ENCODE results near the gene CD44. TPM values are rescaled to one million over a fixed set of nuclear protein-coding genes. Genes with fewer than 3 reads are reported as not detected.
"Not testable (repeated sequence)": the region's sequence is repeated elsewhere in the genome, so short reads cannot be mapped to it uniquely, and the experiment has no call there.

CD44 gene
- 0.58 and 0.86 TPM in 2 replicates for total RNA-seq (2014; rRNA removed; shearing (Covaris generic); ENCODE audit: low replicate concordance)

- Histone ChIP-seq H3K27me3 (ENCODE audit: low read length) (0 out of 2 replicates have a peak, but pooled peaks cover 4% of the 10 kb centered on the region), H4K20me1 (ENCODE audit: insufficient read depth, low read depth, low read length) (no peaks in the 10 kb centered on the region), H3K9me3 (ENCODE audit: low read length) (no peaks in the 10 kb centered on the region), H3K36me3 (ENCODE audit: insufficient read depth, low read length) (no peaks in the 10 kb centered on the region), H3K27ac (ENCODE audit: low read length) (no peak within 1 kb of the TSS), H3K4me2 (ENCODE audit: low read depth, low read length, poor library complexity, severe bottlenecking) (no peak within 1 kb of the TSS), H3K4me1 (ENCODE audit: low read length) (peaks cover 4% of the 10 kb centered on the region; the same call in 1 of the 2 replicates), H3K4me3 (ENCODE audit: low read length) (no peak within 1 kb of the TSS), H2AFZ (ENCODE audit: low read length) (no peak within 1 kb of the TSS), H3K9me2 (replicated peaks; ENCODE audit: insufficient read depth, low read length) (no peaks in the 10 kb centered on the region), H3K79me2 (ENCODE audit: low read length) (no peaks in the 10 kb centered on the region), H3K9ac (ENCODE audit: low read length) (no peak within 1 kb of the TSS)
- no peak for DNase-seq
Measured at GRCh38 chr11:35138943-35139721, at the start of gene CD44. Gene CD44, plus strand, starts transcription at chr11:35139171. Its CDS starts 133 bp downstream, at chr11:35139304.

- Histone ChIP-seq H3K79me2 (ENCODE audit: low read length) (no peaks in the 10 kb centered on the region), H3K9ac (ENCODE audit: low read length) (no peak overlapping the region), H3K27me3 (ENCODE audit: low read length) (no peaks in the 10 kb centered on the region), H2AFZ (ENCODE audit: low read length) (no peak overlapping the region), H3K4me3 (ENCODE audit: low read length) (peak overlapping the region; percentile 43; the same call in 1 of the 2 replicates), H3K9me2 (replicated peaks; ENCODE audit: insufficient read depth, low read length) (no peaks in the 10 kb centered on the region), H3K4me2 (ENCODE audit: low read depth, low read length, poor library complexity, severe bottlenecking) (peak overlapping the region; percentile 64), H3K4me1 (ENCODE audit: low read length) (peaks cover 33% of the 10 kb centered on the region), H4K20me1 (ENCODE audit: insufficient read depth, low read depth, low read length) (no peaks in the 10 kb centered on the region), H3K36me3 (ENCODE audit: insufficient read depth, low read length) (no peaks in the 10 kb centered on the region), H3K27ac (ENCODE audit: low read length) (no peak overlapping the region), H3K9me3 (ENCODE audit: low read length) (no peaks in the 10 kb centered on the region)
- peak; percentile 85 for DNase-seq
Measured at GRCh38 chr11:35089666-35090065, 49.3 kb upstream of the CD44 start.

GRCh38 chr11:35090125-35090524 lies 48.8 kb upstream of the CD44 start:
- Histone ChIP-seq H3K79me2 (ENCODE audit: low read length) (no peaks in the 10 kb centered on the region), H3K9ac (ENCODE audit: low read length) (no peak overlapping the region), H2AFZ (ENCODE audit: low read length) (no peak overlapping the region), H3K27ac (ENCODE audit: low read length) (no peak overlapping the region), H4K20me1 (ENCODE audit: insufficient read depth, low read depth, low read length) (no peaks in the 10 kb centered on the region), H3K9me2 (replicated peaks; ENCODE audit: insufficient read depth, low read length) (no peaks in the 10 kb centered on the region), H3K27me3 (ENCODE audit: low read length) (no peaks in the 10 kb centered on the region), H3K4me1 (ENCODE audit: low read length) (peaks cover 33% of the 10 kb centered on the region), H3K9me3 (ENCODE audit: low read length) (no peaks in the 10 kb centered on the region), H3K4me2 (ENCODE audit: low read depth, low read length, poor library complexity, severe bottlenecking) (peak overlapping the region; percentile 64), H3K4me3 (ENCODE audit: low read length) (no peak overlapping the region), H3K36me3 (ENCODE audit: insufficient read depth, low read length) (no peaks in the 10 kb centered on the region)
- DNase-seq: no peak

GRCh38 chr11:35090991-35091390 lies 48.0 kb upstream of the CD44 start:
- not testable (repeated sequence) for H3K27ac ChIP-seq (ENCODE audit: low read length); H3K4me2 ChIP-seq (ENCODE audit: low read depth, low read length, poor library complexity, severe bottlenecking); H3K27me3 ChIP-seq (ENCODE audit: low read length); H4K20me1 ChIP-seq (ENCODE audit: insufficient read depth, low read depth, low read length); H3K4me3 ChIP-seq (ENCODE audit: low read length); H3K36me3 ChIP-seq (ENCODE audit: insufficient read depth, low read length); H2AFZ ChIP-seq (ENCODE audit: low read length); H3K79me2 ChIP-seq (ENCODE audit: low read length); H3K9me3 ChIP-seq (ENCODE audit: low read length); H3K9me2 ChIP-seq (replicated peaks; ENCODE audit: insufficient read depth, low read length); H3K9ac ChIP-seq (ENCODE audit: low read length)
- H3K4me1 ChIP-seq (ENCODE audit: low read length): peaks cover 33% of the 10 kb centered on the region
- DNase-seq: peak; percentile 29

GRCh38 chr11:35096723-35097122 lies 42.2 kb upstream of the CD44 start:
- no peak for DNase-seq
- no peak overlapping the region for H3K9ac ChIP-seq (ENCODE audit: low read length)
- no peaks in the 10 kb centered on the region for H3K27me3 ChIP-seq (ENCODE audit: low read length)
- no peak overlapping the region for H3K27ac ChIP-seq (ENCODE audit: low read length)
- no peaks in the 10 kb centered on the region for H4K20me1 ChIP-seq (ENCODE audit: insufficient read depth, low read depth, low read length)
- H3K9me3 ChIP-seq (ENCODE audit: low read length): no peaks in the 10 kb centered on the region
- no peaks in the 10 kb centered on the region for H3K36me3 ChIP-seq (ENCODE audit: insufficient read depth, low read length)
- peaks cover 5% of the 10 kb centered on the region; the same call in 1 of the 2 replicates for H3K4me1 ChIP-seq (ENCODE audit: low read length)
- H3K4me3 ChIP-seq (ENCODE audit: low read length): no peak overlapping the region
- no peak overlapping the region for H3K4me2 ChIP-seq (ENCODE audit: low read depth, low read length, poor library complexity, severe bottlenecking)
- no peak overlapping the region for H2AFZ ChIP-seq (ENCODE audit: low read length)
- H3K79me2 ChIP-seq (ENCODE audit: low read length): no peaks in the 10 kb centered on the region
- H3K9me2 ChIP-seq (replicated peaks; ENCODE audit: insufficient read depth, low read length): no peaks in the 10 kb centered on the region

- H3K9me2 ChIP-seq (replicated peaks; ENCODE audit: insufficient read depth, low read length): no peaks in the 10 kb centered on the region
- no peak overlapping the region for H3K27ac ChIP-seq (ENCODE audit: low read length)
- no peak overlapping the region for H3K4me3 ChIP-seq (ENCODE audit: low read length)
- H2AFZ ChIP-seq (ENCODE audit: low read length): no peak overlapping the region
- no peaks in the 10 kb centered on the region for H3K9me3 ChIP-seq (ENCODE audit: low read length)
- H3K27me3 ChIP-seq (ENCODE audit: low read length): no peaks in the 10 kb centered on the region
- H3K9ac ChIP-seq (ENCODE audit: low read length): no peak overlapping the region
- no peak for DNase-seq
- H3K4me1 ChIP-seq (ENCODE audit: low read length): peaks cover 5% of the 10 kb centered on the region; the same call in 1 of the 2 replicates
- H3K36me3 ChIP-seq (ENCODE audit: insufficient read depth, low read length): no peaks in the 10 kb centered on the region
- H3K79me2 ChIP-seq (ENCODE audit: low read length): no peaks in the 10 kb centered on the region
- H4K20me1 ChIP-seq (ENCODE audit: insufficient read depth, low read depth, low read length): no peaks in the 10 kb centered on the region
- no peak overlapping the region for H3K4me2 ChIP-seq (ENCODE audit: low read depth, low read length, poor library complexity, severe bottlenecking)
Measured at GRCh38 chr11:35097814-35098455, 41.0 kb upstream of the CD44 start.

GRCh38 chr11:35098855-35099254 lies 40.1 kb upstream of the CD44 start:
- H3K4me2 ChIP-seq (ENCODE audit: low read depth, low read length, poor library complexity, severe bottlenecking): no peak overlapping the region
- H3K4me1 ChIP-seq (ENCODE audit: low read length): peaks cover 5% of the 10 kb centered on the region; the same call in 1 of the 2 replicates
- H3K27ac ChIP-seq (ENCODE audit: low read length): no peak overlapping the region
- no peaks in the 10 kb centered on the region for H3K9me2 ChIP-seq (replicated peaks; ENCODE audit: insufficient read depth, low read length)
- no peak overlapping the region for H2AFZ ChIP-seq (ENCODE audit: low read length)
- no peaks in the 10 kb centered on the region for H3K79me2 ChIP-seq (ENCODE audit: low read length)
- no peak for DNase-seq
- H4K20me1 ChIP-seq (ENCODE audit: insufficient read depth, low read depth, low read length): no peaks in the 10 kb centered on the region
- no peaks in the 10 kb centered on the region for H3K9me3 ChIP-seq (ENCODE audit: low read length)
- H3K36me3 ChIP-seq (ENCODE audit: insufficient read depth, low read length): no peaks in the 10 kb centered on the region
- no peak overlapping the region for H3K9ac ChIP-seq (ENCODE audit: low read length)
- no peak overlapping the region for H3K4me3 ChIP-seq (ENCODE audit: low read length)
- H3K27me3 ChIP-seq (ENCODE audit: low read length): no peaks in the 10 kb centered on the region

- no peak overlapping the region for H3K4me3 ChIP-seq (ENCODE audit: low read length)
- no peaks in the 10 kb centered on the region for H3K9me2 ChIP-seq (replicated peaks; ENCODE audit: insufficient read depth, low read length)
- H3K9me3 ChIP-seq (ENCODE audit: low read length): no peaks in the 10 kb centered on the region
- no peak for DNase-seq
- peaks cover 2% of the 10 kb centered on the region; the same call in 1 of the 2 replicates for H3K4me1 ChIP-seq (ENCODE audit: low read length)
- H3K4me2 ChIP-seq (ENCODE audit: low read depth, low read length, poor library complexity, severe bottlenecking): no peak overlapping the region
- no peaks in the 10 kb centered on the region for H3K79me2 ChIP-seq (ENCODE audit: low read length)
- H3K9ac ChIP-seq (ENCODE audit: low read length): no peak overlapping the region
- H3K36me3 ChIP-seq (ENCODE audit: insufficient read depth, low read length): no peaks in the 10 kb centered on the region
- no peak overlapping the region for H3K27ac ChIP-seq (ENCODE audit: low read length)
- no peaks in the 10 kb centered on the region for H3K27me3 ChIP-seq (ENCODE audit: low read length)
- H2AFZ ChIP-seq (ENCODE audit: low read length): no peak overlapping the region
- no peaks in the 10 kb centered on the region for H4K20me1 ChIP-seq (ENCODE audit: insufficient read depth, low read depth, low read length)
Measured at GRCh38 chr11:35099278-35100012, 39.5 kb upstream of the CD44 start.
